WTC11 (cell line): ENCODE data around the gene GAS2. TPM values are rescaled to one million over a fixed set of nuclear protein-coding genes. Genes with fewer than 3 reads are reported as not detected.
A peak's percentile ranks its signal among the peaks of the same experiment; 100 is the strongest.

Source experiments
- CBFB ChIP-seq: sonication (generic); formaldehyde crosslinking; IDR thresholded peaks from 2 replicates; pipeline ENCODE4 v1.8.1; 2022; ENCODE audit warnings: mild to moderate bottlenecking, low read depth, missing genetic modification reagents
- ELF4 ChIP-seq: sonication (generic); formaldehyde crosslinking; IDR thresholded peaks from 2 replicates; pipeline ENCODE4 v1.8.1; 2022; ENCODE audit warnings: low read depth, mild to moderate bottlenecking, moderate library complexity, missing genetic modification reagents
- FOXP1 ChIP-seq: sonication (generic); formaldehyde crosslinking; IDR thresholded peaks from 2 replicates; pipeline ENCODE4 v1.8.0; 2022; ENCODE audit warnings: missing genetic modification reagents, mild to moderate bottlenecking, moderate library complexity, borderline replicate concordance
- RORB ChIP-seq: fragments of 250-450 bp; sonication (Bioruptor Pico); IDR thresholded peaks from 2 replicates; pipeline ENCODE4 v1.9.0; 2021; ENCODE audit warnings: mild to moderate bottlenecking
- SMAD3 ChIP-seq: sonication (generic); formaldehyde crosslinking; IDR thresholded peaks from 2 replicates; pipeline ENCODE4 v1.8.0; 2022; ENCODE audit warnings: missing genetic modification reagents, mild to moderate bottlenecking, borderline replicate concordance
- SP1 ChIP-seq: sonication (generic); formaldehyde crosslinking; conservative IDR thresholded peaks from 2 replicates; pipeline ENCODE4 v1.8.1; 2022; ENCODE audit warnings: missing genetic modification reagents
- TEAD1 ChIP-seq: sonication (generic); formaldehyde crosslinking; IDR thresholded peaks from 2 replicates; pipeline ENCODE4 v1.8.0; 2022; ENCODE audit warnings: mild to moderate bottlenecking, missing genetic modification reagents
- ZNF121 ChIP-seq: sonication (generic); formaldehyde crosslinking; IDR thresholded peaks from 2 replicates; pipeline ENCODE4 v1.8.0; 2023; ENCODE audit warnings: missing genetic modification reagents
- ZNF423 ChIP-seq: fragments of 250-450 bp; sonication (Bioruptor Pico); IDR thresholded peaks from 2 replicates; pipeline ENCODE4 v2.1.2; 2022; ENCODE audit warnings: mild to moderate bottlenecking, moderate library complexity
- ZNF671 ChIP-seq: fragments of 250-450 bp; sonication (Bioruptor Pico); IDR thresholded peaks from 2 replicates; pipeline ENCODE4 v1.8.0; 2021; ENCODE audit warnings: mild to moderate bottlenecking
- total RNA-seq: library from RNA; stranded (reverse); gene quantifications from 3 replicates; pipeline ENCODE4 v1.2.3, GENCODE V29; 2021
- TF ChIP-seq, protein P1 (sequence below): sonication (generic); formaldehyde crosslinking; IDR thresholded peaks from 2 replicates; pipeline ENCODE4 v1.8.1; 2023; ENCODE audit warnings: mild to moderate bottlenecking, moderate library complexity, missing genetic modification reagents
- TF ChIP-seq, protein P2 (sequence below): sonication (generic); formaldehyde crosslinking; IDR thresholded peaks from 2 replicates; pipeline ENCODE4 v1.8.1; 2023; ENCODE audit warnings: mild to moderate bottlenecking, missing genetic modification reagents
- TF ChIP-seq, protein P3 (sequence below): sonication (generic); formaldehyde crosslinking; IDR thresholded peaks from 2 replicates; pipeline ENCODE4 v1.8.1; 2023; ENCODE audit warnings: mild to moderate bottlenecking, missing genetic modification reagents, moderate library complexity
- TF ChIP-seq, protein P4 (sequence below): sonication (generic); formaldehyde crosslinking; IDR thresholded peaks from 2 replicates; pipeline ENCODE4 v1.8.1; 2022; ENCODE audit warnings: mild to moderate bottlenecking, moderate library complexity, missing genetic modification reagents
- TF ChIP-seq, protein P5 (sequence below): fragments of 200-600 bp; IDR thresholded peaks from 2 replicates; pipeline ENCODE4 v1.8.0; 2022; ENCODE audit warnings: antibody characterized with exemption
- TF ChIP-seq, protein P6 (sequence below): sonication (generic); formaldehyde crosslinking; IDR thresholded peaks from 2 replicates; pipeline ENCODE4 v1.8.1; 2023; ENCODE audit warnings: mild to moderate bottlenecking, missing genetic modification reagents, moderate library complexity
- TF ChIP-seq, protein P7 (sequence below): sonication (generic); formaldehyde crosslinking; IDR thresholded peaks from 2 replicates; pipeline ENCODE4 v1.8.1; 2022; ENCODE audit warnings: missing genetic modification reagents, borderline replicate concordance
- TF ChIP-seq, protein P8 (sequence below): sonication (generic); formaldehyde crosslinking; IDR thresholded peaks from 2 replicates; pipeline ENCODE4 v1.8.0; 2022; ENCODE audit warnings: mild to moderate bottlenecking, missing genetic modification reagents
- TF ChIP-seq, protein P9 (sequence below): sonication (generic); formaldehyde crosslinking; IDR thresholded peaks from 2 replicates; pipeline ENCODE4 v1.8.0; 2022; ENCODE audit warnings: mild to moderate bottlenecking, missing genetic modification reagents
- TF ChIP-seq, protein P10 (sequence below): sonication (generic); formaldehyde crosslinking; IDR thresholded peaks from 2 replicates; pipeline ENCODE4 v1.8.1; 2023; ENCODE audit warnings: mild to moderate bottlenecking, missing genetic modification reagents

Gene GAS2
- total RNA-seq, 1 experiment from 2014 or later, result 1.8 TPM

DNA sequence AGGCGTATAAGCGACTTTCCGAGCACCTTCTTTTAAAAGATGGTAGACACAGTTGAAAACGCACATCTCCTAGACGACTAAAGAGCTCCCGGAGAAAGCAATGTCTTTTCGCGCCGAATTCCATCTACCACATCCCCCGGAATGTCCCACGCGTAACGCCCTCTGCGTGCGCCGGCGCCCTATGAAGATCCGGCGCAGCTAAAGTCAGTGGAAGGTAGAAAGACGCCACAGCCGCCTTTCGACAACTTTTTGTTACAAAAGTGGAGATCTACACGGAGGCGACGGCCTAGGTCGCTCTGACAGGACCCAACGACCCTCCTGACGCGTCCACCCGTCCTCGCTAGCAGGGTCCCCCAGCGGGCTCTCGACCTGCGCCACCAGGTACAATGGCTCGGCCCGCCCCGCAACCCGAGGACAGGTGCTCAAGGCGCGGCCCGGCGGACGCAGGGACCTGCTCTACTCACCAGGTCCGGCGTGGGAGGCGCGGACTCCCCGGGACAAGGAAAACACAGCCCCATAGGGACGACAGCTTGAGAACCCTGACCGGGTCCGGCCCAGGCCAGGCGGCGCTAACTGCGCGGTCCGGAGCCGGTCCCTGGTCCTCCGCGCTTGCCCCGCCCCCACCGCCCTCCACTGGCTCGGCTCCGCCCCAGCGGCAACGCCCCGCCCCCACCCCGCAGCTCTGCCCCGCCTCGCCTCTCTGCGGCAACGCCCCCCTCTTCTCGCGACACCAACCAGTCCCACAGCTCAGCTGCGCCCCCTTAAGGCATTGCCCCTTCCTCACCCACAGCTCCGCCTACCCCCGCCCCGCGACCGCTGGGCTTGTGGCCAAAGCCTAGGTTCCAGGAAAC is 163.0 kb downstream of the GAS2 start, which contains the start of gene SVIP (continued):
- TF ChIP-seq, protein P1, sequence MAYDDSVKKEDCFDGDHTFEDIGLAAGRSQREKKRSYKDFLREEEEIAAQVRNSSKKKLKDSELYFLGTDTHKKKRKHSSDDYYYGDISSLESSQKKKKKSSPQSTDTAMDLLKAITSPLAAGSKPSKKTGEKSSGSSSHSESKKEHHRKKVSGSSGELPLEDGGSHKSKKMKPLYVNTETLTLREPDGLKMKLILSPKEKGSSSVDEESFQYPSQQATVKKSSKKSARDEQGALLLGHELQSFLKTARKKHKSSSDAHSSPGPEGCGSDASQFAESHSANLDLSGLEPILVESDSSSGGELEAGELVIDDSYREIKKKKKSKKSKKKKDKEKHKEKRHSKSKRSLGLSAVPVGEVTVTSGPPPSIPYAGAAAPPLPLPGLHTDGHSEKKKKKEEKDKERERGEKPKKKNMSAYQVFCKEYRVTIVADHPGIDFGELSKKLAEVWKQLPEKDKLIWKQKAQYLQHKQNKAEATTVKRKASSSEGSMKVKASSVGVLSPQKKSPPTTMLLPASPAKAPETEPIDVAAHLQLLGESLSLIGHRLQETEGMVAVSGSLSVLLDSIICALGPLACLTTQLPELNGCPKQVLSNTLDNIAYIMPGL, result peak; percentile 86
- TF ChIP-seq, protein P2, sequence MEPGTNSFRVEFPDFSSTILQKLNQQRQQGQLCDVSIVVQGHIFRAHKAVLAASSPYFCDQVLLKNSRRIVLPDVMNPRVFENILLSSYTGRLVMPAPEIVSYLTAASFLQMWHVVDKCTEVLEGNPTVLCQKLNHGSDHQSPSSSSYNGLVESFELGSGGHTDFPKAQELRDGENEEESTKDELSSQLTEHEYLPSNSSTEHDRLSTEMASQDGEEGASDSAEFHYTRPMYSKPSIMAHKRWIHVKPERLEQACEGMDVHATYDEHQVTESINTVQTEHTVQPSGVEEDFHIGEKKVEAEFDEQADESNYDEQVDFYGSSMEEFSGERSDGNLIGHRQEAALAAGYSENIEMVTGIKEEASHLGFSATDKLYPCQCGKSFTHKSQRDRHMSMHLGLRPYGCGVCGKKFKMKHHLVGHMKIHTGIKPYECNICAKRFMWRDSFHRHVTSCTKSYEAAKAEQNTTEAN (CRISPR knock-in tag), result no peak
- TF ChIP-seq, protein P3, sequence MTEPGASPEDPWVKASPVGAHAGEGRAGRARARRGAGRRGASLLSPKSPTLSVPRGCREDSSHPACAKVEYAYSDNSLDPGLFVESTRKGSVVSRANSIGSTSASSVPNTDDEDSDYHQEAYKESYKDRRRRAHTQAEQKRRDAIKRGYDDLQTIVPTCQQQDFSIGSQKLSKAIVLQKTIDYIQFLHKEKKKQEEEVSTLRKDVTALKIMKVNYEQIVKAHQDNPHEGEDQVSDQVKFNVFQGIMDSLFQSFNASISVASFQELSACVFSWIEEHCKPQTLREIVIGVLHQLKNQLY (CRISPR knock-in tag), result no peak
- TF ChIP-seq ELF4 (CRISPR knock-in tag), result no peak
- no peak for TF ChIP-seq ZNF671 (CRISPR knock-in tag)
- no peak for TF ChIP-seq CBFB (CRISPR knock-in tag)
- TF ChIP-seq RORB, result no peak
- TF ChIP-seq, protein P4, sequence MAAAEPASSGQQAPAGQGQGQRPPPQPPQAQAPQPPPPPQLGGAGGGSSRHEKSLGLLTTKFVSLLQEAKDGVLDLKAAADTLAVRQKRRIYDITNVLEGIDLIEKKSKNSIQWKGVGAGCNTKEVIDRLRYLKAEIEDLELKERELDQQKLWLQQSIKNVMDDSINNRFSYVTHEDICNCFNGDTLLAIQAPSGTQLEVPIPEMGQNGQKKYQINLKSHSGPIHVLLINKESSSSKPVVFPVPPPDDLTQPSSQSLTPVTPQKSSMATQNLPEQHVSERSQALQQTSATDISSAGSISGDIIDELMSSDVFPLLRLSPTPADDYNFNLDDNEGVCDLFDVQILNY (CRISPR knock-in tag), result no peak
- peak; percentile 76; the same call in 1 of the 2 replicates for TF ChIP-seq SP1 (CRISPR knock-in tag)
- TF ChIP-seq, protein P5, sequence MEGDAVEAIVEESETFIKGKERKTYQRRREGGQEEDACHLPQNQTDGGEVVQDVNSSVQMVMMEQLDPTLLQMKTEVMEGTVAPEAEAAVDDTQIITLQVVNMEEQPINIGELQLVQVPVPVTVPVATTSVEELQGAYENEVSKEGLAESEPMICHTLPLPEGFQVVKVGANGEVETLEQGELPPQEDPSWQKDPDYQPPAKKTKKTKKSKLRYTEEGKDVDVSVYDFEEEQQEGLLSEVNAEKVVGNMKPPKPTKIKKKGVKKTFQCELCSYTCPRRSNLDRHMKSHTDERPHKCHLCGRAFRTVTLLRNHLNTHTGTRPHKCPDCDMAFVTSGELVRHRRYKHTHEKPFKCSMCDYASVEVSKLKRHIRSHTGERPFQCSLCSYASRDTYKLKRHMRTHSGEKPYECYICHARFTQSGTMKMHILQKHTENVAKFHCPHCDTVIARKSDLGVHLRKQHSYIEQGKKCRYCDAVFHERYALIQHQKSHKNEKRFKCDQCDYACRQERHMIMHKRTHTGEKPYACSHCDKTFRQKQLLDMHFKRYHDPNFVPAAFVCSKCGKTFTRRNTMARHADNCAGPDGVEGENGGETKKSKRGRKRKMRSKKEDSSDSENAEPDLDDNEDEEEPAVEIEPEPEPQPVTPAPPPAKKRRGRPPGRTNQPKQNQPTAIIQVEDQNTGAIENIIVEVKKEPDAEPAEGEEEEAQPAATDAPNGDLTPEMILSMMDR, result peak; percentile 48; the same call in 1 of the 2 replicates
- TF ChIP-seq, protein P6, sequence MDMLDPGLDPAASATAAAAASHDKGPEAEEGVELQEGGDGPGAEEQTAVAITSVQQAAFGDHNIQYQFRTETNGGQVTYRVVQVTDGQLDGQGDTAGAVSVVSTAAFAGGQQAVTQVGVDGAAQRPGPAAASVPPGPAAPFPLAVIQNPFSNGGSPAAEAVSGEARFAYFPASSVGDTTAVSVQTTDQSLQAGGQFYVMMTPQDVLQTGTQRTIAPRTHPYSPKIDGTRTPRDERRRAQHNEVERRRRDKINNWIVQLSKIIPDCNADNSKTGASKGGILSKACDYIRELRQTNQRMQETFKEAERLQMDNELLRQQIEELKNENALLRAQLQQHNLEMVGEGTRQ (CRISPR knock-in tag), result no peak
- TF ChIP-seq SMAD3 (CRISPR knock-in tag), result 0 out of 2 replicates have a peak, but pooled peaks have one; percentile 61
- TF ChIP-seq, protein P7, sequence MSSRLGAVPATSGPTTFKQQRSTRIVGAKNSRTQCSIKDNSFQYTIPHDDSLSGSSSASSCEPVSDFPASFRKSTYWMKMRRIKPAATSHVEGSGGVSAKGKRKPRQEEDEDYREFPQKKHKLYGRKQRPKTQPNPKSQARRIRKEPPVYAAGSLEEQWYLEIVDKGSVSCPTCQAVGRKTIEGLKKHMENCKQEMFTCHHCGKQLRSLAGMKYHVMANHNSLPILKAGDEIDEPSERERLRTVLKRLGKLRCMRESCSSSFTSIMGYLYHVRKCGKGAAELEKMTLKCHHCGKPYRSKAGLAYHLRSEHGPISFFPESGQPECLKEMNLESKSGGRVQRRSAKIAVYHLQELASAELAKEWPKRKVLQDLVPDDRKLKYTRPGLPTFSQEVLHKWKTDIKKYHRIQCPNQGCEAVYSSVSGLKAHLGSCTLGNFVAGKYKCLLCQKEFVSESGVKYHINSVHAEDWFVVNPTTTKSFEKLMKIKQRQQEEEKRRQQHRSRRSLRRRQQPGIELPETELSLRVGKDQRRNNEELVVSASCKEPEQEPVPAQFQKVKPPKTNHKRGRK (CRISPR knock-in tag), result no peak
- TF ChIP-seq ZNF121, result peak; percentile 85
- TF ChIP-seq, protein P8, sequence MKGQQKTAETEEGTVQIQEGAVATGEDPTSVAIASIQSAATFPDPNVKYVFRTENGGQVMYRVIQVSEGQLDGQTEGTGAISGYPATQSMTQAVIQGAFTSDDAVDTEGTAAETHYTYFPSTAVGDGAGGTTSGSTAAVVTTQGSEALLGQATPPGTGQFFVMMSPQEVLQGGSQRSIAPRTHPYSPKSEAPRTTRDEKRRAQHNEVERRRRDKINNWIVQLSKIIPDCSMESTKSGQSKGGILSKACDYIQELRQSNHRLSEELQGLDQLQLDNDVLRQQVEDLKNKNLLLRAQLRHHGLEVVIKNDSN (CRISPR knock-in tag), result no peak
- TF ChIP-seq ZNF423, result no peak; the same call in 1 of the 2 replicates
- TF ChIP-seq, protein P9, sequence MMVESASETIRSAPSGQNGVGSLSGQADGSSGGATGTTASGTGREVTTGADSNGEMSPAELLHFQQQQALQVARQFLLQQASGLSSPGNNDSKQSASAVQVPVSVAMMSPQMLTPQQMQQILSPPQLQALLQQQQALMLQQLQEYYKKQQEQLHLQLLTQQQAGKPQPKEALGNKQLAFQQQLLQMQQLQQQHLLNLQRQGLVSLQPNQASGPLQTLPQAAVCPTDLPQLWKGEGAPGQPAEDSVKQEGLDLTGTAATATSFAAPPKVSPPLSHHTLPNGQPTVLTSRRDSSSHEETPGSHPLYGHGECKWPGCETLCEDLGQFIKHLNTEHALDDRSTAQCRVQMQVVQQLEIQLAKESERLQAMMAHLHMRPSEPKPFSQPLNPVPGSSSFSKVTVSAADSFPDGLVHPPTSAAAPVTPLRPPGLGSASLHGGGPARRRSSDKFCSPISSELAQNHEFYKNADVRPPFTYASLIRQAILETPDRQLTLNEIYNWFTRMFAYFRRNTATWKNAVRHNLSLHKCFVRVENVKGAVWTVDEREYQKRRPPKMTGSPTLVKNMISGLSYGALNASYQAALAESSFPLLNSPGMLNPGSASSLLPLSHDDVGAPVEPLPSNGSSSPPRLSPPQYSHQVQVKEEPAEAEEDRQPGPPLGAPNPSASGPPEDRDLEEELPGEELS (CRISPR knock-in tag), result 0 out of 2 replicates have a peak, but pooled peaks have one; percentile 21
- TF ChIP-seq, protein P10, sequence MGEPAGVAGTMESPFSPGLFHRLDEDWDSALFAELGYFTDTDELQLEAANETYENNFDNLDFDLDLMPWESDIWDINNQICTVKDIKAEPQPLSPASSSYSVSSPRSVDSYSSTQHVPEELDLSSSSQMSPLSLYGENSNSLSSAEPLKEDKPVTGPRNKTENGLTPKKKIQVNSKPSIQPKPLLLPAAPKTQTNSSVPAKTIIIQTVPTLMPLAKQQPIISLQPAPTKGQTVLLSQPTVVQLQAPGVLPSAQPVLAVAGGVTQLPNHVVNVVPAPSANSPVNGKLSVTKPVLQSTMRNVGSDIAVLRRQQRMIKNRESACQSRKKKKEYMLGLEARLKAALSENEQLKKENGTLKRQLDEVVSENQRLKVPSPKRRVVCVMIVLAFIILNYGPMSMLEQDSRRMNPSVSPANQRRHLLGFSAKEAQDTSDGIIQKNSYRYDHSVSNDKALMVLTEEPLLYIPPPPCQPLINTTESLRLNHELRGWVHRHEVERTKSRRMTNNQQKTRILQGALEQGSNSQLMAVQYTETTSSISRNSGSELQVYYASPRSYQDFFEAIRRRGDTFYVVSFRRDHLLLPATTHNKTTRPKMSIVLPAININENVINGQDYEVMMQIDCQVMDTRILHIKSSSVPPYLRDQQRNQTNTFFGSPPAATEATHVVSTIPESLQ (CRISPR knock-in tag), result no peak
- peak; percentile 55; the same call in 1 of the 2 replicates for TF ChIP-seq TEAD1 (CRISPR knock-in tag)
- peak; percentile 83; the same call in 1 of the 2 replicates for TF ChIP-seq FOXP1 (CRISPR knock-in tag)
